ENCODE measurements around the gene POTEB2. TPM values are rescaled to one million over a fixed set of nuclear protein-coding genes. Genes with fewer than 3 reads are reported as not detected.
"Not testable (repeated sequence)": the region's sequence is repeated elsewhere in the genome, so short reads cannot be mapped to it uniquely, and the experiment has no call there.

POTEB2 gene
- not detected for polyA plus RNA-seq (2012; ENCODE audit: insufficient read length, low read depth)

DNA sequence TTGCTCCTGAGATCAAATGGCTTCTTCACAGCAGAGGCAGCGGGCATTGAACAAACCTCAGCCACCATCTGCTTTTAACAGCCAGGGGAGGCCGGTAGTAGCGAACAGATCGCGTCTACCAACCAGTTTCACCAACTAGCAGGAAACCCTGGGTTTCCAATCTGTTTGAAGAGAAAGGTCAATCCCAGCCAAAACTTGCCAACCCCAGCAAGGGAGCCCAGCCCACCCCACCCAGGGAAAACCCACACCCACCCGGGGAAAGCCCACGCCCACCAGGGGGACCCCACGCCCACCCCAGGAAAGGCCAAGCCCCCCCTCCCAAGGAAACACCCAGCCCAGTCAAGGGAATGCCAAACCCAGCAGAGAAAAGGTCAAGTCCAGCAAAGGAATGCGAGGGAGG lies at the start of gene POTEB2:
POTEB2 (minus strand) TSS at position 101 of the 400 bp plus-strand sequence; CDS start at position 68, 33 bp downstream.
- not testable (repeated sequence) for TF ChIP-seq TAF1 (IDR thresholded peaks at IDR 0.05; ENCODE audit: borderline replicate concordance, insufficient read depth, low read length); FOXP2 (optimal IDR thresholded peaks at IDR 0.05; ENCODE audit: borderline replicate concordance, extremely low read depth, extremely low read length, insufficient read depth); POLR2AphosphoS5 (IDR thresholded peaks at IDR 0.05; ENCODE audit: low read depth, low read length)

Data from PFSK-1 (cell line).